ENCODE measurements around the gene FLACC1.

FLACC1 gene

DNA sequence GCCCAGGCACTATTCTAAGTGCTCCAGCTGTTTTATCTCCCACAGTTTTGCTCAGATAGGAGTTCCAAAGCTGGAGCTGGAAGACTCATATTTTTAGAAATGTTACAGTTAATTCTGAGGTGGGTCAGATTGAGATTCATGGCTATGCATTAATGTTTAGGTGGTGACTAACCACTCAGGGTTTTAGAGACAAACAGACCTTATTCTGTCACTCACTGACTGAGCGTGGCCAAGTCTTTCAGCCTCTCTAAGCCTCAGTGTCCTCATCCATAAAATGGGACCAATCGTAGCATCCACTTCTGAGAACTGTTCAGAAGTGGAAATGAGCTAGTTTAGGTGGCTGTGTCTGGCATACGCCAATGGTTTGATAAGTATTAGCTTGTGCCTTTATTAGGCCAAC is 101.1 kb downstream of the FLACC1 start:
- CTCF ChIA-PET: interaction anchor here (1.5 to 2.3 kb wide), 2 partner anchors 20 to 23 kb away, joined by 4 to 12 read pairs; no protein-coding TSS in a partner anchor
- H3K4me3 ChIP-seq (ENCODE audit: low read depth, low read length): no peak overlapping the region
- POLR2A ChIA-PET: interaction anchor here (0.6 kb wide), 1 partner anchor 11 kb away, joined by 3 read pairs; no protein-coding TSS in a partner anchor
- no peak for DNase-seq (ENCODE audit: low read depth, low spot score)
- no peak for TF ChIP-seq CTCF (IDR thresholded peaks at IDR 0.05; ENCODE audit: insufficient read depth, low read length, missing control alignments)

DNA sequence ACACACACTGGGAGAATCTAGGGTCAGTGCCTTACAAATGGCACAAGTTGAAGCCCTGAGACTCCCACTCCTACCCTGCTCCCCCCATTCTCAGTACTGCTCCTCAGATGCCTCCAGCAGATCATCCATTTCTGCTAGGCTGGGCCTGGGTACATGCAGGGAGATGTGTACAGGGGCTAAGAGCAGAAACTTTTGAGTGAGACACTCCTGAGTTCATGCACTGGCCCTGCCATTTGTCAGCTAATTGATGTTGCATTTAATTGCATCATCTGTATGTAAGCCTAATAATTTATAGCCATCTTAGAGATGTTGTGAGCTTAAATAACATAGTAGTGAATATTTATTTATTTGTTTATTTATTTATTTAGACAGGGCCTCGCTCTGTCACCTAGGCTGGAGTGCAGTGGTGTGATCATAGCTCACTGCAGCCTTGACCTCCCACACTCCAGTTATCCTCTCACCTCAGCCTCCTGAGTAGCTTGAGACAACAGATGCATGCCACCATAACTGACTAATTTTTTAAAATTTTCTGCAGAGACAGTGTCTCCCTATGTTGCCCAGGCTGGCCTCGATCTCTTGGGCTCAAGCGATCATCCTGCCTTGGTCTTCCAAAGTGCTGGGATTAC is 101.6 kb downstream of the FLACC1 start:
- TF ChIP-seq CTCF (IDR thresholded peaks at IDR 0.05; ENCODE audit: insufficient read depth, low read length, missing control alignments): no peak
- no peak overlapping the region for H3K4me3 ChIP-seq (ENCODE audit: low read depth, low read length)
- no peak for DNase-seq (ENCODE audit: low read depth, low spot score)
- ChIA-PET POLR2A (interaction anchor here (0.6 kb wide), 1 partner anchor 10 kb away, joined by 3 read pairs; no protein-coding TSS in a partner anchor), CTCF (interaction anchor here (1.5 to 2.3 kb wide), 2 partner anchors 19 to 23 kb away, joined by 4 to 12 read pairs; no protein-coding TSS in a partner anchor)

- no peak overlapping the region for H3K4me3 ChIP-seq (ENCODE audit: low read depth, low read length)
- TF ChIP-seq CTCF (IDR thresholded peaks at IDR 0.05; ENCODE audit: insufficient read depth, low read length, missing control alignments): no peak
- ChIA-PET POLR2A (no interaction called here), CTCF (interaction anchor here (1.5 to 2.3 kb wide), 2 partner anchors 22 kb away, joined by 7 to 12 read pairs; no protein-coding TSS in a partner anchor)
- no peak for DNase-seq (ENCODE audit: low read depth, low spot score)
Observed at GRCh38 chr2:201254081-201254730, 102.9 kb downstream of the FLACC1 start.

- no peak for TF ChIP-seq CTCF (IDR thresholded peaks at IDR 0.05; ENCODE audit: insufficient read depth, low read length, missing control alignments)
- CTCF ChIA-PET: interaction anchor here (1.9 kb wide), 1 partner anchor 14 kb away, joined by 7 read pairs; no protein-coding TSS in a partner anchor
- H3K4me3 ChIP-seq (ENCODE audit: low read depth, low read length): no peak overlapping the region
- DNase-seq (ENCODE audit: low read depth, low spot score): no peak
- POLR2A ChIA-PET: no interaction called here
Observed at GRCh38 chr2:201250741-201251140, 106.4 kb downstream of the FLACC1 start.

- TF ChIP-seq CTCF (IDR thresholded peaks at IDR 0.05; ENCODE audit: insufficient read depth, low read length, missing control alignments): no peak
- H3K4me3 ChIP-seq (ENCODE audit: low read depth, low read length): no peak overlapping the region
- CTCF ChIA-PET: interaction anchor here (1.9 kb wide), 1 partner anchor 13 kb away, joined by 7 read pairs; no protein-coding TSS in a partner anchor
- no peak for DNase-seq (ENCODE audit: low read depth, low spot score)
- POLR2A ChIA-PET: no interaction called here
Observed at GRCh38 chr2:201249889-201250288, 107.3 kb downstream of the FLACC1 start.

DNA sequence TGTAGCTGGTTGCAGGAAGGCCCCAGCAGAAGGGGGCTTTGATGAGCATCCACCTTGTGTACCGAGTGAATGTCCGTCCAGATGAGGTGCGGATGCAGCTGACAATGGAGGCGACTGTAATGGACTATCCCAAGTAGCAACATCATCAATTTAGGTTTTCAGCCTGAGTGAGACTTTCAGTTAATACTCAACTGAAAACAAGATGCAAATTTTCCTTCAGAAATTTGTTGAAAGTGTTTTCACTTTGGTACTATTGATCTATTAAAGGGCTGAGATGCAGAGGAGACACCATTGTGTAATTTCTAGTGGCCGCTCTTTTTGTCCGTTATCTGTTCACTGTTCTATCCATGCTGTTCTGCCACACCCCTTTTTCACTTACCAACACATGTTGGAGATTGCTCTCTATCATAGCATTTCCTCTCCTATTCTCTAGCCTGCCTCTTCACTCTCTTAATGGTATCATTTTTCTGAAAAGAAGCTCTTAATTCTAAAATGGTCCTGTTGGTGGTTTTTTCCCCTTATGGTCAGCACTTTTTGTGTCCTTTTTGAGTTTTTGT is 108.8 kb downstream of the FLACC1 start:
- TF ChIP-seq CTCF (IDR thresholded peaks at IDR 0.05; ENCODE audit: insufficient read depth, low read length, missing control alignments): no peak
- no peak for DNase-seq (ENCODE audit: low read depth, low spot score)
- ChIA-PET CTCF (interaction anchor here (1.1 to 1.2 kb wide), 2 partner anchors 9 to 16 kb away, joined by 3 to 5 read pairs; no protein-coding TSS in a partner anchor), POLR2A (no interaction called here)
- H3K4me3 ChIP-seq (ENCODE audit: low read depth, low read length): no peak overlapping the region
